ENCODE results near the gene ESR1.
"Not testable (repeated sequence)": the region's sequence is repeated elsewhere in the genome, so short reads cannot be mapped to it uniquely, and the experiment has no call there.

Gene ESR1

GRCh38 chr6:151899796-151900195 is 92.3 kb downstream of the ESR1 start:
- DNase-seq, result not testable (repeated sequence)

- DNase-seq, result no peak
Observed at GRCh38 chr6:151900256-151900655, 92.8 kb downstream of the ESR1 start.

- DNase-seq, result no peak
Observed at GRCh38 chr6:151901009-151901411, 93.5 kb downstream of the ESR1 start.

- DNase-seq, result no peak
Observed at GRCh38 chr6:151904631-151905030, 97.1 kb downstream of the ESR1 start.

GRCh38 chr6:151905072-151905471 is 97.6 kb downstream of the ESR1 start:
- no peak for DNase-seq

GRCh38 chr6:151905854-151906253 is 98.4 kb downstream of the ESR1 start:
- no peak for DNase-seq

GRCh38 chr6:151911401-151911800 is 103.9 kb downstream of the ESR1 start:
- DNase-seq, result no peak

GRCh38 chr6:151914484-151914883 is 107.0 kb downstream of the ESR1 start:
- DNase-seq, result no peak

- no peak for DNase-seq
Observed at GRCh38 chr6:151916075-151916474, 108.6 kb downstream of the ESR1 start.

GRCh38 chr6:151916680-151917164 is 109.2 kb downstream of the ESR1 start:
- DNase-seq, result no peak

GRCh38 chr6:151917531-151918329 is 110.2 kb downstream of the ESR1 start:
- no peak for DNase-seq

GRCh38 chr6:151940307-151940706 is 132.8 kb downstream of the ESR1 start:
- no peak for DNase-seq

- DNase-seq, result no peak
Observed at GRCh38 chr6:151948002-151948743, 140.7 kb downstream of the ESR1 start.

- DNase-seq, result no peak
Observed at GRCh38 chr6:151958332-151958731, 150.8 kb downstream of the ESR1 start.

- no peak for DNase-seq
Observed at GRCh38 chr6:151959086-151959485, 151.6 kb downstream of the ESR1 start.

- DNase-seq, result no peak
Observed at GRCh38 chr6:151961809-151962208, 154.3 kb downstream of the ESR1 start.

GRCh38 chr6:151962246-151962846 is 154.9 kb downstream of the ESR1 start:
- DNase-seq, result no peak

- no peak for DNase-seq
Observed at GRCh38 chr6:151963001-151963400, 155.5 kb downstream of the ESR1 start.

- not testable (repeated sequence) for DNase-seq
Observed at GRCh38 chr6:151964412-151964811, 156.9 kb downstream of the ESR1 start.

- no peak for DNase-seq
Observed at GRCh38 chr6:151974061-151974617, 166.7 kb downstream of the ESR1 start.

GRCh38 chr6:151975795-151976194 is 168.3 kb downstream of the ESR1 start:
- DNase-seq, result no peak

GRCh38 chr6:151988199-151988598 is 180.7 kb downstream of the ESR1 start:
- not testable (repeated sequence) for DNase-seq

GRCh38 chr6:151992091-151992490 is 184.6 kb downstream of the ESR1 start:
- DNase-seq, result no peak

Data from NCI-H1436 treated with DMSO at 0.1 percent for 48 hours (cell line).